Endothelial cell of umbilical vein (primary cell): ENCODE results near the gene RGS6.

ENCODE experiments used
- EZH2 ChIP-seq: IDR thresholded peaks from 2 replicates; pipeline ENCODE4 v1.6.1; 2012; ENCODE audit warnings: borderline replicate concordance, low read depth, mild to moderate bottlenecking, moderate library complexity, low read length, inconsistent platforms; ENCODE audit not compliant: severe bottlenecking
- POLR2A ChIP-seq: IDR thresholded peaks from 2 replicates; pipeline ENCODE4 v1.6.1; 2012; ENCODE audit warnings: low read depth, mild to moderate bottlenecking, control low read depth, low read length
- POLR2AphosphoS5 ChIP-seq: IDR thresholded peaks from 2 replicates; pipeline ENCODE4 v1.6.1; 2012; ENCODE audit warnings: low read depth, mild to moderate bottlenecking, control low read depth, low read length, moderate library complexity; ENCODE audit not compliant: insufficient read depth
- TF ChIP-seq, protein P1 (sequence below), 2 donors: IDR thresholded peaks; 1 replicate in 1 of 2; 2 replicates in 1 of 2; pipeline ENCODE4 v1.5.1; 2011; ENCODE audit warnings: low read length in 2 of 2, mild to moderate bottlenecking in 2 of 2, moderate library complexity in 2 of 2, control low read depth in 1 of 2, inconsistent platforms in 1 of 2, low read depth in 1 of 2; ENCODE audit not compliant: insufficient read depth in 1 of 2; ENCODE audit errors: extremely low read depth in 1 of 2

- TF ChIP-seq POLR2A = no peak
- no peak for TF ChIP-seq EZH2
- TF ChIP-seq POLR2AphosphoS5 = no peak
- TF ChIP-seq, protein P1, sequence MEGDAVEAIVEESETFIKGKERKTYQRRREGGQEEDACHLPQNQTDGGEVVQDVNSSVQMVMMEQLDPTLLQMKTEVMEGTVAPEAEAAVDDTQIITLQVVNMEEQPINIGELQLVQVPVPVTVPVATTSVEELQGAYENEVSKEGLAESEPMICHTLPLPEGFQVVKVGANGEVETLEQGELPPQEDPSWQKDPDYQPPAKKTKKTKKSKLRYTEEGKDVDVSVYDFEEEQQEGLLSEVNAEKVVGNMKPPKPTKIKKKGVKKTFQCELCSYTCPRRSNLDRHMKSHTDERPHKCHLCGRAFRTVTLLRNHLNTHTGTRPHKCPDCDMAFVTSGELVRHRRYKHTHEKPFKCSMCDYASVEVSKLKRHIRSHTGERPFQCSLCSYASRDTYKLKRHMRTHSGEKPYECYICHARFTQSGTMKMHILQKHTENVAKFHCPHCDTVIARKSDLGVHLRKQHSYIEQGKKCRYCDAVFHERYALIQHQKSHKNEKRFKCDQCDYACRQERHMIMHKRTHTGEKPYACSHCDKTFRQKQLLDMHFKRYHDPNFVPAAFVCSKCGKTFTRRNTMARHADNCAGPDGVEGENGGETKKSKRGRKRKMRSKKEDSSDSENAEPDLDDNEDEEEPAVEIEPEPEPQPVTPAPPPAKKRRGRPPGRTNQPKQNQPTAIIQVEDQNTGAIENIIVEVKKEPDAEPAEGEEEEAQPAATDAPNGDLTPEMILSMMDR (IDR thresholded peaks at IDR 0.05; ENCODE audit: extremely low read depth in 1 of 2, insufficient read depth in 1 of 2, low read depth in 1 of 2, low read length in 2 of 2) = no peak
Observed at GRCh38 chr14:72099566-72099965, 167.3 kb downstream of the RGS6 start.
